GM23338 (cell line): ENCODE data around the gene MYO5A.

Source experiments
- CTCF ChIP-seq, 2 experiments: fragments of 200-600 bp in 1 of 2; sonication (generic) in 1 of 2; conservative IDR thresholded peaks; 2 replicates each; pipeline versions ENCODE4 v1.5.1 to v1.6.1; 2016 to 2017; ENCODE audit warnings: antibody characterized with exemption in 2 of 2, low read depth in 2 of 2, mild to moderate bottlenecking in 2 of 2, moderate library complexity in 1 of 2
- ETS1 ChIP-seq: IDR thresholded peaks from 2 replicates; pipeline ENCODE4 v1.6.1; 2016; ENCODE audit warnings: antibody characterized with exemption
- EZH2 ChIP-seq: fragments of 200-600 bp; sonication (generic); IDR thresholded peaks from one replicate; pipeline ENCODE4 v1.8.0; 2017; ENCODE audit warnings: antibody characterized with exemption, mild to moderate bottlenecking, low read depth; ENCODE audit not compliant: unreplicated experiment
- EZH2phosphoT487 ChIP-seq: fragments of 200-600 bp; sonication (generic); IDR thresholded peaks from one replicate; pipeline ENCODE4 v1.8.1; 2018; ENCODE audit warnings: antibody characterized with exemption; ENCODE audit not compliant: unreplicated experiment
- JUNB ChIP-seq: IDR thresholded peaks from one replicate; pipeline ENCODE4 v1.6.1; 2016; ENCODE audit warnings: antibody characterized with exemption; ENCODE audit not compliant: unreplicated experiment
- POLR2AphosphoS5 ChIP-seq: IDR thresholded peaks from 2 replicates; pipeline ENCODE4 v1.6.1; 2016; ENCODE audit warnings: antibody characterized with exemption, low read depth
- TF ChIP-seq, protein P1 (sequence below): IDR thresholded peaks from one replicate; pipeline ENCODE4 v1.6.1; 2018; ENCODE audit warnings: antibody characterized with exemption; ENCODE audit not compliant: unreplicated experiment

DNA sequence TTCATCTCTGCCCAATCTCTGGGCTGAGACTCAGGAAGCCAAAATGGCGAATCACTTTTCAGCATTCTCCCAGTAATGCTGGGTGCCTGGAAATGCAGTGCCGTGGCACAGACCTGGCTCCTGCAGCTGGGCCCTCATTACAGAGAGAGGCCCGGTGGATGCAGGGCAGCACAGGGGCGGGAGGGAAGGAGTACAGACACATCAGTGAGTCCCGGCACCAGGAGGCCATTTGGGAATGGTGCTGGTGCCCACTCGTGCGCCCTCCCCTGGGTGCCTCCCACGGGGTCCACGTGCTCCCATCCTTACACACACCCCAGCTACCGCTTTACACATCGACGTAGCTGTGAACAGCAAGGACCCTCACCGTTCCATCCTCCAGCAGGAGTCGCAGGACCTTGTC, 246.3 kb downstream of the MYO5A start:
- TF ChIP-seq POLR2AphosphoS5: no peak
- TF ChIP-seq CTCF (conservative IDR thresholded peaks at IDR 0.05; ENCODE audit: low read depth in 2 of 2): no peak
- TF ChIP-seq JUNB: no peak
- no peak for TF ChIP-seq EZH2
- no peak for TF ChIP-seq ETS1
- no peak for TF ChIP-seq EZH2phosphoT487
- TF ChIP-seq, protein P1, sequence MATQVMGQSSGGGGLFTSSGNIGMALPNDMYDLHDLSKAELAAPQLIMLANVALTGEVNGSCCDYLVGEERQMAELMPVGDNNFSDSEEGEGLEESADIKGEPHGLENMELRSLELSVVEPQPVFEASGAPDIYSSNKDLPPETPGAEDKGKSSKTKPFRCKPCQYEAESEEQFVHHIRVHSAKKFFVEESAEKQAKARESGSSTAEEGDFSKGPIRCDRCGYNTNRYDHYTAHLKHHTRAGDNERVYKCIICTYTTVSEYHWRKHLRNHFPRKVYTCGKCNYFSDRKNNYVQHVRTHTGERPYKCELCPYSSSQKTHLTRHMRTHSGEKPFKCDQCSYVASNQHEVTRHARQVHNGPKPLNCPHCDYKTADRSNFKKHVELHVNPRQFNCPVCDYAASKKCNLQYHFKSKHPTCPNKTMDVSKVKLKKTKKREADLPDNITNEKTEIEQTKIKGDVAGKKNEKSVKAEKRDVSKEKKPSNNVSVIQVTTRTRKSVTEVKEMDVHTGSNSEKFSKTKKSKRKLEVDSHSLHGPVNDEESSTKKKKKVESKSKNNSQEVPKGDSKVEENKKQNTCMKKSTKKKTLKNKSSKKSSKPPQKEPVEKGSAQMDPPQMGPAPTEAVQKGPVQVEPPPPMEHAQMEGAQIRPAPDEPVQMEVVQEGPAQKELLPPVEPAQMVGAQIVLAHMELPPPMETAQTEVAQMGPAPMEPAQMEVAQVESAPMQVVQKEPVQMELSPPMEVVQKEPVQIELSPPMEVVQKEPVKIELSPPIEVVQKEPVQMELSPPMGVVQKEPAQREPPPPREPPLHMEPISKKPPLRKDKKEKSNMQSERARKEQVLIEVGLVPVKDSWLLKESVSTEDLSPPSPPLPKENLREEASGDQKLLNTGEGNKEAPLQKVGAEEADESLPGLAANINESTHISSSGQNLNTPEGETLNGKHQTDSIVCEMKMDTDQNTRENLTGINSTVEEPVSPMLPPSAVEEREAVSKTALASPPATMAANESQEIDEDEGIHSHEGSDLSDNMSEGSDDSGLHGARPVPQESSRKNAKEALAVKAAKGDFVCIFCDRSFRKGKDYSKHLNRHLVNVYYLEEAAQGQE: no peak
